H9 (cell line): ENCODE results near the gene ROCK2. TPM values are rescaled to one million over a fixed set of nuclear protein-coding genes. Genes with fewer than 3 reads are reported as not detected.

Source experiments
- DNase-seq: peaks from one replicate; pipeline ENCODE4 v3.0.0-alpha.2; 2017
- H2AFZ ChIP-seq: one replicate; pipeline ENCODE4 v1.6.1; 2013; ENCODE audit warnings: mild to moderate bottlenecking, low read length, control low read depth, moderate library complexity
- H2AK5ac ChIP-seq: 2 replicates; pipeline ENCODE4 v1.6.1; 2013; ENCODE audit warnings: low read length, control low read depth, mixed read lengths; ENCODE audit not compliant: insufficient read length
- H2BK120ac ChIP-seq: one replicate; pipeline ENCODE4 v1.6.1; 2013; ENCODE audit warnings: low read depth, mild to moderate bottlenecking, low read length, control low read depth, inconsistent platforms; ENCODE audit not compliant: poor library complexity, severe bottlenecking
- H2BK12ac ChIP-seq: 2 replicates; pipeline ENCODE4 v1.6.1; 2013; ENCODE audit warnings: low read length, control low read depth, mixed read lengths, low read depth; ENCODE audit not compliant: insufficient read length
- H2BK15ac ChIP-seq: 2 replicates; pipeline ENCODE4 v1.6.1; 2013; ENCODE audit warnings: low read depth, low read length, control low read depth
- H2BK20ac ChIP-seq: one replicate; pipeline ENCODE4 v1.6.1; 2013; ENCODE audit warnings: low read depth, mild to moderate bottlenecking, low read length, control low read depth, inconsistent platforms; ENCODE audit not compliant: poor library complexity, severe bottlenecking
- H2BK5ac ChIP-seq: 2 replicates; pipeline ENCODE4 v1.6.1; 2013; ENCODE audit warnings: low read length, control low read depth, mixed read lengths; ENCODE audit not compliant: insufficient read length
- H3K14ac ChIP-seq: 2 replicates; pipeline ENCODE4 v1.6.1; 2013; ENCODE audit warnings: low read length, control low read depth; ENCODE audit not compliant: insufficient read depth
- H3K18ac ChIP-seq: 2 replicates; pipeline ENCODE4 v1.6.1; 2013; ENCODE audit warnings: low read depth, mild to moderate bottlenecking, mixed read lengths, low read length, control low read depth; ENCODE audit not compliant: insufficient read length
- H3K23ac ChIP-seq: 2 replicates; pipeline ENCODE4 v1.6.1; 2013; ENCODE audit warnings: low read length, control low read depth, mixed read lengths, low read depth; ENCODE audit not compliant: insufficient read length
- H3K23me2 ChIP-seq: 2 replicates; pipeline ENCODE4 v1.6.1; 2013; ENCODE audit warnings: low read depth, mild to moderate bottlenecking, mixed read lengths, low read length, control low read depth; ENCODE audit not compliant: insufficient read length, poor library complexity, severe bottlenecking
- H3K27ac ChIP-seq: 2 replicates; pipeline ENCODE4 v1.5.1; 2013; ENCODE audit warnings: low read length, control low read depth, mixed read lengths, low read depth; ENCODE audit not compliant: insufficient read length
- H3K27me3 ChIP-seq: 2 replicates; pipeline ENCODE4 v1.6.1; 2013; ENCODE audit warnings: low read length, control low read depth, inconsistent platforms; ENCODE audit not compliant: insufficient read depth
- H3K4ac ChIP-seq: 2 replicates; pipeline ENCODE4 v1.6.1; 2013; ENCODE audit warnings: low read depth, mild to moderate bottlenecking, control low read depth, inconsistent platforms, low read length, moderate library complexity
- H3K4me1 ChIP-seq: 2 replicates; pipeline ENCODE4 v1.6.1; 2013; ENCODE audit warnings: low read length, control low read depth, inconsistent platforms; ENCODE audit not compliant: insufficient read depth
- H3K4me2 ChIP-seq: 2 replicates; pipeline ENCODE4 v1.6.1; 2013; ENCODE audit warnings: low read length, control low read depth, mixed read lengths; ENCODE audit not compliant: insufficient read length, insufficient read depth
- H3K56ac ChIP-seq: 2 replicates; pipeline ENCODE4 v1.6.1; 2013; ENCODE audit warnings: low read depth, mild to moderate bottlenecking, mixed read lengths, low read length, control low read depth; ENCODE audit not compliant: insufficient read length
- H3K79me1 ChIP-seq: 2 replicates; pipeline ENCODE4 v1.6.1; 2013; ENCODE audit warnings: low read depth, mild to moderate bottlenecking, moderate library complexity, low read length, control low read depth, inconsistent platforms; ENCODE audit not compliant: insufficient read depth, poor library complexity, severe bottlenecking
- H3K79me2 ChIP-seq: 2 replicates; pipeline ENCODE4 v1.6.1; 2013; ENCODE audit warnings: low read length, control low read depth, inconsistent platforms; ENCODE audit not compliant: insufficient read depth
- H3K9ac ChIP-seq: 2 replicates; pipeline ENCODE4 v1.6.1; 2013; ENCODE audit warnings: low read length, control low read depth, mixed read lengths; ENCODE audit not compliant: insufficient read length; ENCODE audit errors: extremely low read depth
- H3K9me3 ChIP-seq: one replicate; pipeline ENCODE4 v1.6.1; 2013; ENCODE audit warnings: low read depth, low read length, inconsistent platforms; ENCODE audit not compliant: control insufficient read depth
- H3T11ph ChIP-seq: one replicate; pipeline ENCODE4 v1.6.1; 2013; ENCODE audit warnings: mild to moderate bottlenecking, low read length, control low read depth, inconsistent platforms
- H4K20me1 ChIP-seq: one replicate; pipeline ENCODE4 v1.6.1; 2013; ENCODE audit not compliant: control insufficient read depth, insufficient read length, insufficient read depth
- H4K5ac ChIP-seq: 2 replicates; pipeline ENCODE4 v1.6.1; 2013; ENCODE audit warnings: low read depth, mild to moderate bottlenecking, mixed read lengths, low read length, control low read depth; ENCODE audit not compliant: insufficient read length
- H4K8ac ChIP-seq: replicated peaks from 2 replicates; pipeline ENCODE4 v1.6.1; 2013; ENCODE audit warnings: low read length, control low read depth, mixed read lengths, low read depth; ENCODE audit not compliant: insufficient read length
- H4K91ac ChIP-seq: 2 replicates; pipeline ENCODE4 v1.6.1; 2013; ENCODE audit warnings: low read depth, mild to moderate bottlenecking, moderate library complexity, mixed read lengths, low read length, control low read depth; ENCODE audit not compliant: insufficient read length
- H3K27ac Mint-ChIP-seq, 3 experiments: 2 replicates in 2 of 3; 3 replicates in 1 of 3; pipeline ENCODE4 v1.8.0; 2020 to 2021; ENCODE audit warnings: mixed read lengths in 3 of 3, mild to moderate bottlenecking in 1 of 3, moderate library complexity in 1 of 3
- H3K27me3 Mint-ChIP-seq: 2 replicates; pipeline ENCODE4 v1.8.0; 2021; ENCODE audit warnings: low read depth, mild to moderate bottlenecking, moderate library complexity, mixed read lengths
- H3K36me3 Mint-ChIP-seq, 3 experiments: 2 replicates in 2 of 3; 3 replicates in 1 of 3; pipeline ENCODE4 v1.8.0; 2020 to 2021; ENCODE audit warnings: low read depth in 3 of 3, mixed read lengths in 3 of 3; ENCODE audit not compliant: insufficient read depth in 1 of 3
- H3K4me1 Mint-ChIP-seq, 2 experiments: 2 replicates each; pipeline ENCODE4 v1.8.0; 2020; ENCODE audit warnings: mixed read lengths in 2 of 2
- H3K4me3 Mint-ChIP-seq, 2 experiments: 2 replicates in 1 of 2; 3 replicates in 1 of 2; pipeline ENCODE4 v1.8.0; 2020 to 2021; ENCODE audit warnings: mild to moderate bottlenecking in 2 of 2, mixed read lengths in 2 of 2, moderate library complexity in 1 of 2
- H3K9me3 Mint-ChIP-seq, 2 experiments: 2 replicates in 1 of 2; 3 replicates in 1 of 2; pipeline ENCODE4 v1.8.0; 2020; ENCODE audit warnings: mild to moderate bottlenecking in 2 of 2, mixed read lengths in 2 of 2, moderate library complexity in 1 of 2
- WGBS: extraction: QIAGEN DNeasy Blood & Tissue Kit; methylation state at CpG from one replicate; pipeline ENCODE4 v1.1.7; 2013; ENCODE audit warnings: missing lambda C conversion rate, low lambda C conversion rate, mixed read lengths; ENCODE audit not compliant: insufficient read length; ENCODE audit errors: extremely low coverage; 5-methylcytosine and 5-hydroxymethylcytosine counted together
- total RNA-seq: library from RNA; stranded (reverse); gene quantifications from 2 replicates; pipeline ENCODE4 v1.2.1, GENCODE V29; 2021
- TF ChIP-seq, protein P1 (sequence below): fragments of 200-600 bp; sonication (generic); conservative IDR thresholded peaks from 3 replicates; pipeline ENCODE4 v1.8.0; 2021; ENCODE audit warnings: antibody characterized with exemption, mild to moderate bottlenecking

ROCK2 gene
- total RNA-seq, 1 experiment from 2014 or later = 33.2 TPM

- no peaks in the 10 kb centered on the region for H3K4me1 ChIP-seq
- H3K23me2 ChIP-seq = no peaks in the 10 kb centered on the region
- H3K9me3 ChIP-seq = no peaks in the 10 kb centered on the region
- H2BK12ac ChIP-seq = no peak overlapping the region
- no peak overlapping the region for H3K9ac ChIP-seq
- H3T11ph ChIP-seq = no peak overlapping the region
- no peak overlapping the region for H3K23ac ChIP-seq
- no peaks in the 10 kb centered on the region for H3K9me3 Mint-ChIP-seq
- H3K27me3 ChIP-seq = no peaks in the 10 kb centered on the region
- H2AK5ac ChIP-seq = no peak overlapping the region
- H4K91ac ChIP-seq = no peak overlapping the region
- H4K5ac ChIP-seq = no peak overlapping the region
- H2BK120ac ChIP-seq = no peak overlapping the region
- no peak overlapping the region for H2BK15ac ChIP-seq
- no peak overlapping the region for H3K4me2 ChIP-seq
- TF ChIP-seq, protein P1, sequence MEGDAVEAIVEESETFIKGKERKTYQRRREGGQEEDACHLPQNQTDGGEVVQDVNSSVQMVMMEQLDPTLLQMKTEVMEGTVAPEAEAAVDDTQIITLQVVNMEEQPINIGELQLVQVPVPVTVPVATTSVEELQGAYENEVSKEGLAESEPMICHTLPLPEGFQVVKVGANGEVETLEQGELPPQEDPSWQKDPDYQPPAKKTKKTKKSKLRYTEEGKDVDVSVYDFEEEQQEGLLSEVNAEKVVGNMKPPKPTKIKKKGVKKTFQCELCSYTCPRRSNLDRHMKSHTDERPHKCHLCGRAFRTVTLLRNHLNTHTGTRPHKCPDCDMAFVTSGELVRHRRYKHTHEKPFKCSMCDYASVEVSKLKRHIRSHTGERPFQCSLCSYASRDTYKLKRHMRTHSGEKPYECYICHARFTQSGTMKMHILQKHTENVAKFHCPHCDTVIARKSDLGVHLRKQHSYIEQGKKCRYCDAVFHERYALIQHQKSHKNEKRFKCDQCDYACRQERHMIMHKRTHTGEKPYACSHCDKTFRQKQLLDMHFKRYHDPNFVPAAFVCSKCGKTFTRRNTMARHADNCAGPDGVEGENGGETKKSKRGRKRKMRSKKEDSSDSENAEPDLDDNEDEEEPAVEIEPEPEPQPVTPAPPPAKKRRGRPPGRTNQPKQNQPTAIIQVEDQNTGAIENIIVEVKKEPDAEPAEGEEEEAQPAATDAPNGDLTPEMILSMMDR = no peak
- H4K20me1 ChIP-seq = no peaks in the 10 kb centered on the region
- H2AFZ ChIP-seq = no peak overlapping the region
- no peak overlapping the region for H3K14ac ChIP-seq
- no peak overlapping the region for H2BK20ac ChIP-seq
- no peaks in the 10 kb centered on the region for H3K27me3 Mint-ChIP-seq
- H3K4ac ChIP-seq = no peak overlapping the region
- H3K56ac ChIP-seq = no peak overlapping the region
- no peak overlapping the region for H3K27ac ChIP-seq
- WGBS = no CpG with 5 or more reads among the region's 6 CpGs
- peaks cover 4% of the 10 kb centered on the region for H3K79me1 ChIP-seq
- no peak overlapping the region for H3K27ac Mint-ChIP-seq
- no peak overlapping the region for H4K8ac ChIP-seq
- peaks cover 8 to 14% of the 10 kb centered on the region in 2 experiments for H3K4me1 Mint-ChIP-seq
- H3K36me3 Mint-ChIP-seq = no peaks in the 10 kb centered on the region; a peak in 1 of 7 replicates
- no peaks in the 10 kb centered on the region for H3K79me2 ChIP-seq
- no peak overlapping the region for H3K4me3 Mint-ChIP-seq
- H3K18ac ChIP-seq = no peak overlapping the region
- H2BK5ac ChIP-seq = no peak overlapping the region
- DNase-seq = no peak
Observed at GRCh38 chr2:11239666-11240462, 104.6 kb downstream of the ROCK2 start.
